Loucy (cell line): Measurements from ENCODE around the gene OR56A5.

Experiments
- H2AFZ ChIP-seq: fragments of 200-600 bp; sonication (generic); 2 replicates; pipeline ENCODE4 v1.6.0; 2016; ENCODE audit warnings: antibody characterized with exemption, mild to moderate bottlenecking, low read length, moderate library complexity
- H3F3A ChIP-seq: fragments of 200-600 bp; 2 replicates; pipeline ENCODE4 v1.6.0; 2016; ENCODE audit warnings: antibody characterized with exemption, low read depth, mild to moderate bottlenecking
- H3K27me3 ChIP-seq: fragments of 200-600 bp; sonication (generic); 2 replicates; pipeline ENCODE4 v1.6.1; 2014; ENCODE audit warnings: low read length, mild to moderate bottlenecking; ENCODE audit not compliant: insufficient read depth, poor library complexity, severe bottlenecking
- H3K36me3 ChIP-seq: fragments of 200-600 bp; sonication (generic); 2 replicates; pipeline ENCODE4 v1.6.1; 2016; ENCODE audit warnings: low read length; ENCODE audit not compliant: insufficient read depth
- H3K4me1 ChIP-seq: fragments of 200-600 bp; sonication (generic); 2 replicates; pipeline ENCODE4 v1.5.1; 2014; ENCODE audit warnings: low read length, mild to moderate bottlenecking; ENCODE audit not compliant: insufficient read depth, poor library complexity, severe bottlenecking
- H3K4me2 ChIP-seq: fragments of 200-600 bp; sonication (generic); 2 replicates; pipeline ENCODE4 v1.6.0; 2014; ENCODE audit warnings: antibody characterized with exemption, low read length, low read depth, mild to moderate bottlenecking; ENCODE audit not compliant: poor library complexity, severe bottlenecking
- H3K4me3 ChIP-seq: fragments of 200-600 bp; sonication (generic); 2 replicates; pipeline ENCODE4 v1.5.1; 2014; ENCODE audit warnings: low read length, mild to moderate bottlenecking, mixed read lengths; ENCODE audit not compliant: poor library complexity, severe bottlenecking
- H3K79me2 ChIP-seq: fragments of 200-600 bp; sonication (generic); 2 replicates; pipeline ENCODE4 v1.6.1; 2014; ENCODE audit warnings: low read length; ENCODE audit not compliant: insufficient read depth
- H3K9ac ChIP-seq: fragments of 200-600 bp; sonication (generic); 2 replicates; pipeline ENCODE4 v1.6.0; 2014; ENCODE audit warnings: mild to moderate bottlenecking, low read depth, low read length, moderate library complexity; ENCODE audit not compliant: poor library complexity, severe bottlenecking
- H3K9me2 ChIP-seq: fragments of 200-600 bp; sonication (generic); replicated peaks from 2 replicates; pipeline ENCODE4 v1.6.1; 2016; ENCODE audit warnings: low read depth, low read length, mixed read lengths
- H3K9me3 ChIP-seq: fragments of 200-600 bp; sonication (generic); 2 replicates; pipeline ENCODE4 v1.6.1; 2014; ENCODE audit warnings: mild to moderate bottlenecking, antibody characterized with exemption, low read length, low read depth; ENCODE audit not compliant: insufficient read depth
- H4K20me1 ChIP-seq: fragments of 200-600 bp; sonication (generic); 2 replicates; pipeline ENCODE4 v1.6.0; 2014; ENCODE audit warnings: antibody characterized with exemption, low read length, mild to moderate bottlenecking; ENCODE audit not compliant: insufficient read depth, poor library complexity, severe bottlenecking
- CTCF ChIP-seq: fragments of 200-600 bp; sonication (generic); conservative IDR thresholded peaks from 2 replicates; pipeline ENCODE4 v1.5.1; 2014; ENCODE audit warnings: mild to moderate bottlenecking, antibody characterized with exemption, low read length
- EZH2phosphoT487 ChIP-seq: fragments of 200-600 bp; IDR thresholded peaks from 2 replicates; pipeline ENCODE4 v1.6.1; 2018; ENCODE audit warnings: antibody characterized with exemption, mild to moderate bottlenecking, moderate library complexity, borderline replicate concordance

Gene OR56A5

GRCh38 chr11:5968394-5968793, at the start of gene OR56A5:
Gene OR56A5 (minus strand): TSS chr11:5968494. CDS start chr11:5968494, 0 bp downstream.
- Histone ChIP-seq H3K36me3 (no peaks in the 10 kb centered on the region), H3K79me2 (no peaks in the 10 kb centered on the region), H3K9me2 (no peaks in the 10 kb centered on the region)

DNA sequence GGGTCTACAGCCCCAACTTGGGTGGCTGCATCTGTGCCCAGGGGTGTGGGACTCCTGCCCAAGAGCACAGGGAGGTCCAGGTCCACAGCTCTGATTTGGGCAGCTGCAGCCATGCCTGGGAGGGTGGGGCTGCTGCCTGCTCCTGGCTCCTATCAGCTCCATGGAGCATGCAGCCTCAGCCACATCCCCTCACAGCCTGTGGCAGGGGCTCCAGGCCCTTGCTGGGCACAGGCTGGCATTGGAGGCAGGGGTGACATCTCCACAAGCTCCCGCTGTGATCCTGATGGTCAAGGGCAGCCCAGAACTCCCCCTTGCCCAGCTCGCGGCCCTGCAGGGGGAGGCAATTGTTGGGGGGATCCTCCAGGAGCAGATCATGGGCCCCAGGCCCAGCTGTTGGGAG, 44.7 kb upstream of the OR56A5 start:
- H3K4me3 ChIP-seq: no peak overlapping the region
- TF ChIP-seq EZH2phosphoT487 (no peak), CTCF (no peak)
- H3K4me2 ChIP-seq: no peak overlapping the region
- no peaks in the 10 kb centered on the region for H3K36me3 ChIP-seq
- H3K27me3 ChIP-seq: no peaks in the 10 kb centered on the region
- H3K79me2 ChIP-seq: no peaks in the 10 kb centered on the region
- no peaks in the 10 kb centered on the region for H3K9me2 ChIP-seq
- no peak overlapping the region for H2AFZ ChIP-seq
- no peaks in the 10 kb centered on the region for H4K20me1 ChIP-seq
- no peaks in the 10 kb centered on the region for H3K4me1 ChIP-seq
- H3F3A ChIP-seq: no peaks in the 10 kb centered on the region
- H3K9ac ChIP-seq: no peak overlapping the region
- H3K9me3 ChIP-seq: no peaks in the 10 kb centered on the region

More at GRCh38 chr11:5968394-5968793, at the start of gene OR56A5:
- no peak within 1 kb of the TSS for H3K9ac ChIP-seq
- no peak within 1 kb of the TSS for H3K4me3 ChIP-seq
- H2AFZ ChIP-seq: no peak within 1 kb of the TSS
- H3F3A ChIP-seq: no peaks in the 10 kb centered on the region
- no peaks in the 10 kb centered on the region for H4K20me1 ChIP-seq
- no peaks in the 10 kb centered on the region for H3K4me1 ChIP-seq
- H3K4me2 ChIP-seq: no peak within 1 kb of the TSS
- H3K27me3 ChIP-seq: no peaks in the 10 kb centered on the region
- H3K9me3 ChIP-seq: 0 out of 2 replicates have a peak, but pooled peaks cover under 1% of the 10 kb centered on the region
- no peak for TF ChIP-seq EZH2phosphoT487
- TF ChIP-seq CTCF: no peak

DNA sequence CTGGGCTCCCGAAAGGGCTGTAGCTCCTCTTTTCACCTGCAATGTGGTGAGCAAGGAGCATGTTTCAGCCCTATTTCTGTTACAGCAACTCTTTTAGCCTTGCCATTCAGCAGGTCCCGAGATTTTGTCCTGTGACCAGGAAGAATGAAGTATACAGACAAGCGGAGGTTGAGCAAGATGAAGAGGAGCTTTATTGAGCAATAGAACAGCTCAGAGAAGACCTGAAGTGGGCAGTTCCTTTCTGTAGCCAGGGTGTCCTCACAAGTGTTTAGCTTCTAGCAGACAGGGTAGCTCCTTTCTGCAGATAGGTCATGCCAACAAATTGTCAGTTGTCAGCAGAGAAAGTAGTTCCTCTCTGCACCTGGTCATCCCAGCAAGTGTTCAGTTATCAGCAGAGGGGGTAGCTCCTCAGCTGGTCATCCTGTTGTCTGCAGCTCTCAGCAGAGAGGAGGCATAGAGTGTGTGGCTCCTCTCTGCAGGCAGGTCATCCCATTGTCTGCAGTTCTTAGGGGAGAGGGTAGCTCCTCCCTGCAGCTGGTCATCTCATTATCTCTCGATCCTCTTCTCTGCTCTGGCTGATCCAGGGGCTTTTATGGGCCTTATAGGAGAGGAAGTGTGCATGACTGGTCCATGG, 43.9 kb upstream of the OR56A5 start:
- no peaks in the 10 kb centered on the region for H3K79me2 ChIP-seq
- no peaks in the 10 kb centered on the region for H4K20me1 ChIP-seq
- no peaks in the 10 kb centered on the region for H3K27me3 ChIP-seq
- no peaks in the 10 kb centered on the region for H3F3A ChIP-seq
- H3K9me2 ChIP-seq: no peaks in the 10 kb centered on the region
- no peaks in the 10 kb centered on the region for H3K9me3 ChIP-seq
- H3K4me3 ChIP-seq: no peak overlapping the region
- no peaks in the 10 kb centered on the region for H3K4me1 ChIP-seq
- no peak for TF ChIP-seq EZH2phosphoT487
- no peak for TF ChIP-seq CTCF
- no peak overlapping the region for H3K4me2 ChIP-seq
- no peaks in the 10 kb centered on the region for H3K36me3 ChIP-seq
- no peak overlapping the region for H2AFZ ChIP-seq
- no peak overlapping the region for H3K9ac ChIP-seq
